ENCODE measurements around the gene CSNK1A1L.

Gene CSNK1A1L

GRCh38 chr13:37105251-37105714 is at the start of gene CSNK1A1L:
CSNK1A1L (minus strand) TSS chr13:37105664; CDS start chr13:37105256, 408 bp downstream.
- no peak for DNase-seq

DNA sequence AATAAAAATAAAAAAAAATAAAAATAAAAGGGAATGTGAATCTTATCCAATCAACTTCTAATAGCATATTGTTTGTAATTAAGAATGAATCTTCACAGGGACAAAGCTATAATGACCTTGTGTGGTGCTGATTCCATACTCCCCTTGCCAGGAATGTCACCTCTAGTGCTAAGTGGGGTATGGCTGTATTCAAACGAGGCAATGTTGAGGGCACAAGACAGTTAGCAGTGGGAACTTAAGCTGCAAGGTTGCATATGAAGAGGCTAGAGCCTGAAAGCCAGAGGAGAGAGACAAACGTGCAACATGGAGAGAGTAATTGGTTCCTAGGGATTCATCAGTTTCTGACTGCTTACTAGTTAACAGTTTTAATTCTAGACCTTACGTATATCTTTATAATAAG is 43.9 kb upstream of the CSNK1A1L start:
- no peak for DNase-seq

DNA sequence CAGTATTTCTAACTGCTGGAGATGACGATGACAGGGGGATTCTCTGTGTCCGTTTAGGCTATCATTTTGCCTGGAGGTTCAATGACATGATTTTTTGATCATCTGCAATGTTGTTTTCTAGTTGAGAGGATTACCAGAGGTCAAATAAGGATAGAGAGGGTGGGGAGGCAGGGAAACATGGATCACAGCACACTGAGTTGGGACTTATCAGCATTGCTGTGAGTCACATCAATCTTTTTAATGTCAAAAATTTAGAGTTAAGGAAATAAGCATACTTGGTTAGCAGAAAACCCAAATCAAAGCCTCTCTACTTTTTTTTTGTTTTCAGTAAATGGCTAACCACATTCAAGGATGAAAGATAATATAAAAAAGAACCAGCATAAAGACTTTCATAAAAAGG is 43.0 kb upstream of the CSNK1A1L start:
- no peak for DNase-seq

DNA sequence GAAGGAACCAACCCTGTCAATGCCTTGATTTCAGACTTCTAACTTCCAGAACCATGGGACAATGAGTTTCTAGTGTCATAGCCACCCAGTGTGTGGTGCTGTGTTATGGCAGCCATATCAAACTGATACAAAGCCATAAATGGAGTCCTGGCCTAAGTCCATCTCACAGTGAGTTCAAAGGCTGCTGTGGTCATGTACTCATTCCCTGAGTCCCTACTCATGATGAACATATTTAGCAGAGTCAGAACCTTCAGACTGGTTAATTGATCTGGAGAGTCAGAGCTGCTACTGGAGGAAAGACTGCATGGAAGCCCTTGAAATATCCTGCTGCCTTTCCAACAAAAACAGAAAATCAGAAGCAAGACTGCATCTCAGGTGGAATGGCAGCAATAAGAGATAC is 39.2 kb upstream of the CSNK1A1L start:
- DNase-seq, result no peak

- DNase-seq, result no peak
Observed at GRCh38 chr13:37143911-37144310, 38.4 kb upstream of the CSNK1A1L start.

DNA sequence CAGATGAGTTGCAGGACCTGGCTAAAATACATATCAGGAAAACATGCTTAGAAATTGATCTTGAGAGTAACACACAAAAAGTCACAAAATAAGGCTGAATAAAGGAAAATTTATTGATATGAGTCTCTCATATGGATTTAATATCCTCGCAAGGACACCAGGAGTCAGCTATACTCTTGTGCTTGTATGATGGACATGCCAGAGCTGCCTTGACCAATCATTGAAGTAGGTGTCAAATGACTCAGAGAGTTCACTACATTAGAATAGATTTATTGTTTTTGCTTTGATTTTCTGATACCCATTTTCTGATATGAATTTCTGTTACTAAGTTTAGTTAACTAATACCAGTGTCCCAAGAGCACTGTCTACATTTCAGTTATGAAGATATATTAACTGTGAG is 37.4 kb upstream of the CSNK1A1L start:
- no peak for DNase-seq

DNA sequence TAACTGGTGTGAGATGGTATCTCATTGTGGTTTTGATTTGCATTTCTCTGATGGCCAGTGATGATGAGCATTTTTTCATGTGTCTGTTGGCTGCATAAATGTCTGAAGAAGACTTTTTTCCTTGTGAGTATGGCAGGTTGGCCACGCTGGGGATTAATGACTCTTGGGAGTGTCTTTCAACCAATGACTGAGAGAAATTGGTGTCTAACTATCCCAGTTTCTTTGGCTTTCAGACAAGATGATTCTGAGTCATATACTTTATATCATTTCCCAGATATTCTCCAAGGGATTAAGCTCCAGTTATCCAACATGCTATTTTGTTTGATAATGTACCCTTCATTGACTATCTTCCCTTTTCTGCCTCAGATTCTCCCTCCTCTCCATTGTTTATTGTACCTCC is 35.5 kb upstream of the CSNK1A1L start:
- DNase-seq, result no peak

- DNase-seq, result no peak
Observed at GRCh38 chr13:37139356-37139755, 33.9 kb upstream of the CSNK1A1L start.

- DNase-seq, result no peak
Observed at GRCh38 chr13:37138926-37139325, 33.5 kb upstream of the CSNK1A1L start.

GRCh38 chr13:37138169-37138568 is 32.7 kb upstream of the CSNK1A1L start:
- DNase-seq, result no peak

DNA sequence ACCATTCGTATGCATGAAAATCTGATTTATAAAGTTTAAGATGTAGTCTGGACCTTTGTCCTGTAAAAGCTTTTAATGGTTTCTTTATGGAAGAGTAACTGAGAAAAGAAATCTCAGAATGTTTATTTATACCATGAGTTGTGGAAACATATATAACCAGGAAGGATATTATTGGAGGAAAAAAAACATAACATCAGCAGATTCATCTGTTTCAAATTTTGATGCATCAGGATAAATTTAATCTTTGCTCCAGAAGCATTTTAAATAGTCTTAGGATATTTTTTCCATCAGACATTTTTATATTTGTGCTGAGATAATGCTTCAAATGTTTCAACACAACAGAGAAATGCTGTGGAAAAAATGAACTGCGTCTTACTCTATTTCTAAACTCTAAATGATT is 31.2 kb upstream of the CSNK1A1L start:
- DNase-seq, result no peak

GRCh38 chr13:37136187-37136586 is 30.7 kb upstream of the CSNK1A1L start:
- DNase-seq, result no peak

- DNase-seq, result no peak
Observed at GRCh38 chr13:37134411-37135041, 29.1 kb upstream of the CSNK1A1L start.

DNA sequence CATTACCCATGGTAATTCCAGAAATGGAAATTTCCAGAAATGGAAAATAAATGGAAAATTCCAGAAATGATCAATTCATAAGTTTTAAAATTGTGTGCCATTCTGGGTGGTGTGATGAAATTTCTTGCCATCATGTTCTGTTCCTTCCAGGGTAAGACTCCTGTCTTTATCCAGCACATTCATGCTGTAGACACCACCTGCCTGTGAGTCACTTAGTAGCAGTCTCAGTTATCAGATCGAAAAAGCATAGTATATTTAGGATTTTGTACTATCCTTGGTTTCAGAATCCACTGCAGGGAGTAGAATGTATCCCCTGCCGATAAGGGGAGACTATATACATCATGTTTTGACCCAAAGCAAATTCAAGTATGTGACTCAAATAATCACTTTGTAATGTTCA is 26.7 kb upstream of the CSNK1A1L start:
- DNase-seq, result no peak

- no peak for DNase-seq
Observed at GRCh38 chr13:37131092-37131491, 25.6 kb upstream of the CSNK1A1L start.

- DNase-seq, result no peak
Observed at GRCh38 chr13:37129866-37130265, 24.4 kb upstream of the CSNK1A1L start.

GRCh38 chr13:37127691-37128241 is 22.3 kb upstream of the CSNK1A1L start:
- DNase-seq, result no peak

GRCh38 chr13:37123337-37123736 is 17.9 kb upstream of the CSNK1A1L start:
- DNase-seq, result no peak

DNA sequence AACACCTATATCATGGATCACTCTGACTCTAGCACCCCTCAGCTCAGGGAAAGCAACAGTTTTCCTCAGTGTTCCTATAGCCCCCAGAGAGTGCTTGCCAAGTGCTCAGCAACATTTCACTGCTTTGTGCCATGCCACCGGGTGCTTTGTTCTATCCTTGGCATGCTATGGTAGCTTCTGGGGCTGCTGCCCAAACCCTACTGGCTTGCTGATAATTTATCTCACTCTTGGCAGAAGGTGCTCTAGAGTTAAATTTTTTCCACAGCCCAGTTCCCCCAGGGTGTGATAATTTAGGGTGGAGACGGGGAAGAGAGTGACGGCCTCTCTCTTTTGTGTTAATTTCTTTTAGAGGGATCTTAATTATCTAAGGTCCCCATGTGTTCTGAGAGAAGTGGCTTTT is 12.6 kb upstream of the CSNK1A1L start:
- no peak for DNase-seq

- no peak for DNase-seq
Observed at GRCh38 chr13:37114250-37114649, 8.8 kb upstream of the CSNK1A1L start.

- no peak for DNase-seq
Observed at GRCh38 chr13:37113534-37113933, 8.1 kb upstream of the CSNK1A1L start.

GRCh38 chr13:37109051-37109678 is 3.7 kb upstream of the CSNK1A1L start:
- no peak for DNase-seq

- DNase-seq, result no peak
Observed at GRCh38 chr13:37107868-37108267, 2.4 kb upstream of the CSNK1A1L start.

DNA sequence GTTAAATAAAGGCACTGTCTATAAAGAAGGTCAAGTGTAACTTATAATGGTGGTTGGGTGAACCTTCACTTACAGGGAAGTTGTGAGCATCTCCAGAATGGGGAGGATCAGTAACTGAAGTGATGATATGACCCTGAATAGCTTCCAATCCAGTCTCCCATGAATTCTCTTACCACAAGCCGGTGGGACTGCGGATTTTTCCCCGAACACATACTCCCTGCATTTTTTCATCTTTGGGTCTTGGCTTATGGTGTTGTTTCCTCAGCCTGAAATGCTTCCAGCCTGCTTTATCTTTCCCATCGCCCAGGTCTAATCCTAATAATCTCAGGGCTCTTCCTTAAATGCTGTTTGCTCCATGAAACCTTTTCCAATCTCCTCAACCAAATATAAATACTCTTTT is 2.0 kb upstream of the CSNK1A1L start:
- DNase-seq, result no peak

- DNase-seq, result no peak
Observed at GRCh38 chr13:37106642-37107041, 1.2 kb upstream of the CSNK1A1L start.
